Measurements from ENCODE around the gene AKT2.

Gene AKT2

DNA sequence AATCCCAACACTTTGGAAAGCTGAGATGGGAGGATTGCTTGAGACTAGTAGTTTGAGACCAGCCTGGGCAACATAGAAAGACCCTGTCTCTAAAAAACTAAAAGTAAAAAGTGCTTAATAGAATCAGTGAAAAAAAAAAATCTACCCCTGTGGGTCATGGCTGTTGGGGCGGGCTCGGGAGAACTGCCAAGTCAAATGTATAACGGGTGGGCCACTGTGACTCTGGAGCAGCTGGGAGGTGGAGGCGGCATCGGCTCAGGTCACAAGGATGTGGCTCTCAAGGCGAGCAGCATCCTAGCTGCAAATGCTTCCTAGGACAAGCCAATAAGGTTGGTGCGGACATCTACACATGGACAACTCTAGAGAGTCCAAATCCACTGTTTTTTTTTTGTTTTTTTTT, 32.2 kb upstream of the AKT2 start:
- Histone ChIP-seq H3K9ac (ENCODE audit: low read length) (no peak overlapping the region), H3K9me3 (ENCODE audit: control insufficient read depth, insufficient read depth, low read depth, low read length) (no peaks in the 10 kb centered on the region), H3K27me3 (ENCODE audit: control insufficient read depth, insufficient read depth, low read length) (no peaks in the 10 kb centered on the region), H3K4me3 (ENCODE audit: low read depth, low read length) (no peak overlapping the region), H3K4me1 (ENCODE audit: control insufficient read depth, insufficient read depth, low read length) (no peaks in the 10 kb centered on the region), H3K27ac (ENCODE audit: low read depth, low read length) (no peak overlapping the region), H3K36me3 (ENCODE audit: control insufficient read depth, insufficient read depth, low read length) (peaks cover 34% of the 10 kb centered on the region)

DNA sequence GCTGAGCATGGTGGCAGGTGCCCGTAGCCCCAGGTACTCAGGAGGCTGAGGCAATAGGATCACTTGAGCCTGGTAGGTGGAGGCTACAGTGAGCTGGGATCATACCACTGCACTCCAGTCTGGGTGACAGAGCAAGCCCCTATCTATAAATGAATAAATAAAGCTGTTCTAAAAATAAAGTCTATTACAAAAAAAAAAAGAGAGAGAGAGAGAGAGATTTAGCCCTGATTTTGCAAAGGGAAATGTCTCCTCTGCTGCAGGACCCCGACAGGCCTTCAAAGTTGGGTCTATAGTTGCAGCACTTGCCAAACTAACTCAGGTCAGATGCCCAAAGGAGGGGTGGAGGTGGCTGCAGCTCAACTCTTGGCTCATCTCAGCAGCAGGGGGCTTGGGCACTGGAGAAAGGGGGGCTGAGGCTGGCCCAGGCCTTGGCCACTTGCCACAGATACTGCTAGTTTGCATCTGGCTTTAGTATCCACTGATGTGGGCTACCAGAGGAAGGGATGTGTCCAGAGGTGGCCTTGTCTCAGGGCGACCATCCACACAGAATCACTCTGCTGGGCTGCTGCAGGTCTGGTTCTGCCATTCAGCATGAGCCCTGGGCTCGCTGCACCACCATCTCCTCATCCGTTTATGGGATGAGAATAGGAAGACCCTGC, 30.8 kb upstream of the AKT2 start:
- H3K9ac ChIP-seq (ENCODE audit: low read length): no peak overlapping the region
- no peaks in the 10 kb centered on the region for H3K4me1 ChIP-seq (ENCODE audit: control insufficient read depth, insufficient read depth, low read length)
- no peaks in the 10 kb centered on the region for H3K27me3 ChIP-seq (ENCODE audit: control insufficient read depth, insufficient read depth, low read length)
- peaks cover 20% of the 10 kb centered on the region for H3K36me3 ChIP-seq (ENCODE audit: control insufficient read depth, insufficient read depth, low read length)
- no peak overlapping the region for H3K4me3 ChIP-seq (ENCODE audit: low read depth, low read length)
- H3K9me3 ChIP-seq (ENCODE audit: control insufficient read depth, insufficient read depth, low read depth, low read length): no peaks in the 10 kb centered on the region
- H3K27ac ChIP-seq (ENCODE audit: low read depth, low read length): no peak overlapping the region

DNA sequence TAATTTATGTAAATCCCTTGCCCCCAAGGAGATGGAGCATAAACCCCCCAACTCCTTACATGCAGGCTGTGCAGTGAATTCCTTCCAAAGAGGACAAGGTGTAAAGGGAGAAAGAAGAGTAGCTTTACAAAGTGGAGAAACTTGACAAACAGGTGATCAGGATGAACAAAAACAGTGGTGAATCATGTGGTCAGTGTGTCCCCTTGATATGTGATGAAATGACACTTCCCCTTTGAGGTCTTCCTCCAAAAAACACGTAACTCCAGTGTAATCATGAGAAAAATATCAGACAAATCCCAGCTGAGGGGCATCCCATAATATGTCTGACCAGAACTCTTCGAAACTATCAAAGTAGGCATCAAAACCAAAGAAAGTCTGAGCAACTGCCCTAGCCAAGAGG, 29.5 kb upstream of the AKT2 start:
- Histone ChIP-seq H3K9me3 (ENCODE audit: control insufficient read depth, insufficient read depth, low read depth, low read length) (no peaks in the 10 kb centered on the region), H3K36me3 (ENCODE audit: control insufficient read depth, insufficient read depth, low read length) (peaks cover 10% of the 10 kb centered on the region), H3K9ac (ENCODE audit: low read length) (no peak overlapping the region), H3K27me3 (ENCODE audit: control insufficient read depth, insufficient read depth, low read length) (no peaks in the 10 kb centered on the region), H3K4me1 (ENCODE audit: control insufficient read depth, insufficient read depth, low read length) (no peaks in the 10 kb centered on the region), H3K27ac (ENCODE audit: low read depth, low read length) (no peak overlapping the region), H3K4me3 (ENCODE audit: low read depth, low read length) (no peak overlapping the region)

DNA sequence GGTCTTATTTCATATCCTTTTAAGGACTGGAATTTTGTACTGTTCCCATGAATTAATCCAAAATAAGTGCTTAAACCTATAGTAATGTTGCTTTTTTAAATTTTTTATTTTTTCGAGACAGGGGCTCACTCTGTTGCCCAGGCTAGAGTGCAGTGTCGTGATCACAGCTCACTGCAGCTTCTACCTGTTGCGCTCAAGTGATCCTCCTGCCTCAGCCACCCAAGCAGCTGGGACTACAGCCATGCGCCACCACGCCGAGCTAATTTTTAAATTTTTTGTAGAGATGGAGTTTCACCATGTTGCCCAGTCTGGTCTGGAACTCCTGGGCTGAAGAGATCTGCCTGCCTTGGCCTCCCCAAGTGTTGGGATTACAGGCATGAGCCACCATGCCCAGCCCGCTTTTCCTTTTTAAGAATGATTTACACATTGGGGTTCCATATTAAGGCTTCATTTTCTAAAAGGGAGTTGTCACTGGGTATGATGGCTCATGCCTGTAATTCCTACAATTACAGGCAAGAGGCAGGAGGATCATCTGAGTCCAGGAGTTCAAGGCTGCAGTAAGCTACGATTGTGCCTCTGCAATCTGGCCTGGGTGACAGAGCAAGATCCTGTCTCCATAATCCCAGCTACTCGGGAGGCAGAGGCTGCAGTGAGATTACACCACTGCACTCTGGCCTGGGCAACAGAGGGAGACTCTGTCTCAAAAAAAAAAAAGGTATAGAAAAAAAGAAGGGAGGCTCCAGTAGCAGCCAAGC, 28.3 kb upstream of the AKT2 start:
- no peak overlapping the region for H3K9ac ChIP-seq (ENCODE audit: low read length)
- H3K27ac ChIP-seq (ENCODE audit: low read depth, low read length): no peak overlapping the region
- no peaks in the 10 kb centered on the region for H3K9me3 ChIP-seq (ENCODE audit: control insufficient read depth, insufficient read depth, low read depth, low read length)
- H3K27me3 ChIP-seq (ENCODE audit: control insufficient read depth, insufficient read depth, low read length): no peaks in the 10 kb centered on the region
- peaks cover 10% of the 10 kb centered on the region for H3K36me3 ChIP-seq (ENCODE audit: control insufficient read depth, insufficient read depth, low read length)
- no peak overlapping the region for H3K4me3 ChIP-seq (ENCODE audit: low read depth, low read length)
- no peaks in the 10 kb centered on the region for H3K4me1 ChIP-seq (ENCODE audit: control insufficient read depth, insufficient read depth, low read length)

DNA sequence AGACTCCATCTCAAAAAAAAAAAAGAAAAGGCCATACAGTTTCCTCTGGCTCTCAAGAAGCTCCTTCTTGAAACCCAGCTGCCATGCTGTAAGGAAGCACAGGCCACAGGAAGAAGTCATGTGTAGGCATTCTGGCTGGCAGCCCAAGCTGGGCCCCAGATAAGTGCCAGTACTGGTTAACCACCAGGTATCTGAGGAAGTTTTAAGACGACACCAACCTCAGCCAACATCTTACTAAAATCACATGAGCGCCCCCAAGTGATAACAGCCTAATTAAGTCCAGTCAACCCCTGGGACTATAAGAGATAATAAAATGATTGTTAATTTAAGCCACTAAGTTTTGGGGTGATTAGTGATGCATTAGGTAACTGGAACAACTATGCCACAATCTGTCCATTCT, 27.4 kb upstream of the AKT2 start:
- no peaks in the 10 kb centered on the region for H3K27me3 ChIP-seq (ENCODE audit: control insufficient read depth, insufficient read depth, low read length)
- H3K36me3 ChIP-seq (ENCODE audit: control insufficient read depth, insufficient read depth, low read length): peaks cover 10% of the 10 kb centered on the region
- H3K4me3 ChIP-seq (ENCODE audit: low read depth, low read length): no peak overlapping the region
- no peaks in the 10 kb centered on the region for H3K9me3 ChIP-seq (ENCODE audit: control insufficient read depth, insufficient read depth, low read depth, low read length)
- H3K4me1 ChIP-seq (ENCODE audit: control insufficient read depth, insufficient read depth, low read length): no peaks in the 10 kb centered on the region
- H3K9ac ChIP-seq (ENCODE audit: low read length): no peak overlapping the region
- no peak overlapping the region for H3K27ac ChIP-seq (ENCODE audit: low read depth, low read length)

DNA sequence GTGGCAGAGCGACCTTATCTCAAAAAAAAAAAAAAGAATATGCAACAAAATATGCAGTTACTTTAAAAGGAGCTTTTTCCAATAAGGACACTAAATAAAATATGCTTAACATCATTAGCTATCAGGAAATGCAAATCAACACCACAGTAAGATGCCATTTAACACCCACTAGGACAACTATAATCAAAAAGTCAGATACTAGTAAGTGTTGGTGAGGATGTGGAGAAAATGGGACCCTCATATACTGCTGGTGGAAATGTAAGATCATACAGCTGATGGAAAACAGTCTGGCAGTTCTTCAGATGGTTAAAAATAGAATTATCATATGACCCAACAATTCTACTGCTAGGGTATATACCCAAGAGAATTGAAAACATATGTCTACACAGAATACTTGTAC, 24.5 kb upstream of the AKT2 start:
- no peaks in the 10 kb centered on the region for H3K27me3 ChIP-seq (ENCODE audit: control insufficient read depth, insufficient read depth, low read length)
- no peak overlapping the region for H3K4me3 ChIP-seq (ENCODE audit: low read depth, low read length)
- no peaks in the 10 kb centered on the region for H3K9me3 ChIP-seq (ENCODE audit: control insufficient read depth, insufficient read depth, low read depth, low read length)
- no peak overlapping the region for H3K27ac ChIP-seq (ENCODE audit: low read depth, low read length)
- H3K36me3 ChIP-seq (ENCODE audit: control insufficient read depth, insufficient read depth, low read length): no peaks in the 10 kb centered on the region
- H3K9ac ChIP-seq (ENCODE audit: low read length): no peak overlapping the region
- H3K4me1 ChIP-seq (ENCODE audit: control insufficient read depth, insufficient read depth, low read length): no peaks in the 10 kb centered on the region

DNA sequence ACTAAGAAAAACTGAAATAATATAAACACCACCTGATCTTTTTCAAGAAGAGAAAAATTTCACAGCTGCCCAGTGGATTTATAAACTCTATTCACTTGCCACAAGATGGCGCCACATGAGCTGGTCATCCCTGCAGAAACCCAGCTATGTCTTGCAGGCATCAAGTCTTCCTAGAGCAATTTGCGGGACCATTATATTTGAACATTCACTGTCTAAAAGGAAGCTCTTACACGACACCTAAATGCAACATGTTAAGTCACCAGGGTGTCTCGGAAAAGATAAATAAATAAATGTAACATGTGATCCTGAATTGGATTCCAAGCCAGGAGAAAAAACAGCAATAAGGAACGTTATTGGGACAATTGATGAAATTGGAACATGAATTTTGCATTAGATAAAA, 20.3 kb upstream of the AKT2 start:
- H3K27me3 ChIP-seq (ENCODE audit: control insufficient read depth, insufficient read depth, low read length): no peaks in the 10 kb centered on the region
- H3K9me3 ChIP-seq (ENCODE audit: control insufficient read depth, insufficient read depth, low read depth, low read length): no peaks in the 10 kb centered on the region
- H3K4me3 ChIP-seq (ENCODE audit: low read depth, low read length): no peak overlapping the region
- no peak overlapping the region for H3K27ac ChIP-seq (ENCODE audit: low read depth, low read length)
- peaks cover 5% of the 10 kb centered on the region; the same call in 1 of the 2 replicates for H3K4me1 ChIP-seq (ENCODE audit: control insufficient read depth, insufficient read depth, low read length)
- no peaks in the 10 kb centered on the region for H3K36me3 ChIP-seq (ENCODE audit: control insufficient read depth, insufficient read depth, low read length)
- no peak overlapping the region for H3K9ac ChIP-seq (ENCODE audit: low read length)

DNA sequence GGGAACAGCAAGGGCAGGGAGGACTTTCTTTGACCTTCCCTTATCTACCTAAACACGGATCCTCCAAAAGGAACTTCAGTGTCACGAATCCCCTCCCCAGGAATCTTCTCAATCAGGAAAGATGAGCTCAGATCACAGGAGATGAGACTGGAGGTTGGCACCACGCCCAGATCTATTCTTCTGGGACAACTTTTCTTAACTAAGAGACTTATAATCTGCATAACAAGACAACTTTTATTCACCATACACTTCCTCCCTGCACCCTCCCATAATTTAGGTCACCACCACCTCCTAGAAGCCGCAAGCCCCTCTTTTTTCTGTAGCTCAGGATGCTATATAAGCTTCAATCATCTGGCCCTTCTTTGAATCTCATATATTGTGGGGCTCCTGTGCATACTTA, 19.2 kb upstream of the AKT2 start:
- no peaks in the 10 kb centered on the region for H3K9me3 ChIP-seq (ENCODE audit: control insufficient read depth, insufficient read depth, low read depth, low read length)
- H3K4me3 ChIP-seq (ENCODE audit: low read depth, low read length): no peak overlapping the region
- H3K9ac ChIP-seq (ENCODE audit: low read length): no peak overlapping the region
- H3K27ac ChIP-seq (ENCODE audit: low read depth, low read length): no peak overlapping the region
- H3K27me3 ChIP-seq (ENCODE audit: control insufficient read depth, insufficient read depth, low read length): no peaks in the 10 kb centered on the region
- H3K4me1 ChIP-seq (ENCODE audit: control insufficient read depth, insufficient read depth, low read length): peaks cover 5% of the 10 kb centered on the region; the same call in 1 of the 2 replicates
- no peaks in the 10 kb centered on the region for H3K36me3 ChIP-seq (ENCODE audit: control insufficient read depth, insufficient read depth, low read length)

DNA sequence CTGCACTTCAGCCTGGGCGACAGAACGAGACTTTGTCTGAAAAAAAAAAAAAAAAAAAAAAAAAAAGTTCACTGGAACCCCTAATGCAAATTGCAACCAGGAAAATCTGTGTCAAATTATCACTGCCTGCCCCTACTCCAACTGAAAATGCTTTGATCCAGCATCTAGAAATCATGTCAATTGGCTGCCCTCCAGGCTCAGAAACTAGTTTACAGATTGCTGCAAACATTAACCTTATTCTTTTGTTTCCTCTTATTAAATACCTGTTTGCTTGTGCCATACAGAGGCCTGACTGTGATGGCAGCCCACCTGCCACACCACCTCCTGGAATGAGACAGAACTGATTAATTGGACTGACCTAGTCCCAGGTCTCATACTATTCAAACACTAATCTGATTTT, 18.6 kb upstream of the AKT2 start:
- Histone ChIP-seq H3K4me1 (ENCODE audit: control insufficient read depth, insufficient read depth, low read length) (peaks cover 5% of the 10 kb centered on the region; the same call in 1 of the 2 replicates), H3K36me3 (ENCODE audit: control insufficient read depth, insufficient read depth, low read length) (no peaks in the 10 kb centered on the region), H3K9ac (ENCODE audit: low read length) (no peak overlapping the region), H3K27me3 (ENCODE audit: control insufficient read depth, insufficient read depth, low read length) (no peaks in the 10 kb centered on the region), H3K27ac (ENCODE audit: low read depth, low read length) (no peak overlapping the region), H3K9me3 (ENCODE audit: control insufficient read depth, insufficient read depth, low read depth, low read length) (no peaks in the 10 kb centered on the region), H3K4me3 (ENCODE audit: low read depth, low read length) (no peak overlapping the region)

DNA sequence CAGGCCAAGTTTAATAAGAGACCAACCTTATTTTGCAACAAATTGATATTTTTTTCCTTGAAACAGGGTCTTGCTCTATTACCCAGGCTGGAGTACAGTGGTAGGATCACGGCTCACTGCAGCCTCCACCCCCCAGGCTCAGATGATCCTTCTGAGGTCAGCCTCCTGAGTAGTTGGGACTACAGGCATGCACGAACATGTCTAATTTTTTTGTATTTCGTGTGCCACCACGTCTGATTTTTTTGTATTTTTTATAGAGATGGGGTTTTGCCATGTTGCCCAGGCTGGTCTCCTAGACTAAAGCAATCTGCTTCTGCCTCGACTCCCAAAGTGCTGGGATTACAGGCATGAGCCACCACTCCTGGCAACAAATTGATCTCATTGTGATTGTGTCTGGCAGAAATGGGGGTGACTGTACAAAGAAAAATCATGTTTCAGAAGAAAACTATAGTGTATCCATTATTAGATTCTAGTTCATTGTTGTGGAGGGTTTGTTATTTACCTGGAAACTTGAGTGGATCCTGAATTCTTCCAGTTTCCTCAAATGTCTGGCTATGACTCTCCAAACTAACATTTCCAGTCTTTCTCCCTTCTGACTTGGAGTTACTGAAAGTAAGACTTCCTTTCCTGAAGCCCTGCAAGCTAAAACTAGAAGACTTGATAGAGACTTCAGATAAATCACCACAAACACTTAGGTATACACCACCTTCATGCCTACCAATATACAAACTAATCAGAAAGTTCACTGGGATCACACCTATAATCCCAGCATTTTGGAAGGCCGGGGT, 17.3 kb upstream of the AKT2 start:
- H3K4me1 ChIP-seq (ENCODE audit: control insufficient read depth, insufficient read depth, low read length): peaks cover 5% of the 10 kb centered on the region; the same call in 1 of the 2 replicates
- H3K27me3 ChIP-seq (ENCODE audit: control insufficient read depth, insufficient read depth, low read length): no peaks in the 10 kb centered on the region
- H3K4me3 ChIP-seq (ENCODE audit: low read depth, low read length): no peak overlapping the region
- H3K27ac ChIP-seq (ENCODE audit: low read depth, low read length): no peak overlapping the region
- H3K9ac ChIP-seq (ENCODE audit: low read length): no peak overlapping the region
- H3K9me3 ChIP-seq (ENCODE audit: control insufficient read depth, insufficient read depth, low read depth, low read length): no peaks in the 10 kb centered on the region
- no peaks in the 10 kb centered on the region for H3K36me3 ChIP-seq (ENCODE audit: control insufficient read depth, insufficient read depth, low read length)

DNA sequence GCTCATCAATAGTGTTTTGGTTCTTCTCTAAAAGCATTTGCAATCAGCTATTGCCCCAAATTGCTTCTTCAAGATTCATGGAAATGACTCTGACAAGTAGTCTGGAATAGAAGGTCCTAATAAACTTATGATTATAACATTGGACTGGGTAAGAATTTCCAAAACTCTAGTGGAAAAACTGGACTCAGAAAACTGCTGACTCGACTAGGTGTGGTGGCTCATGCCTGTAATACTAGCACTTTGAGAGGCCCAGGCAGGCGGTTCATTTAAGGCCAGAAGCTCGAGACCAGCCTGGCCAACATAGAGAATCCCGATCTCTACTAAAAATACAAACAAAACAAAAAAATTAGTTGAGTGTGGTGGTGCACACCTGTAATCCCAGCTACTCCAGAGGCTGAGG, 15.5 kb upstream of the AKT2 start:
- H3K4me1 ChIP-seq (ENCODE audit: control insufficient read depth, insufficient read depth, low read length): peaks cover 5% of the 10 kb centered on the region; the same call in 1 of the 2 replicates

More for the DNA sequence above, 15.5 kb upstream of the AKT2 start:
- Histone ChIP-seq H3K9me3 (ENCODE audit: control insufficient read depth, insufficient read depth, low read depth, low read length) (no peaks in the 10 kb centered on the region), H3K9ac (ENCODE audit: low read length) (no peak overlapping the region), H3K27ac (ENCODE audit: low read depth, low read length) (no peak overlapping the region), H3K4me3 (ENCODE audit: low read depth, low read length) (no peak overlapping the region), H3K36me3 (ENCODE audit: control insufficient read depth, insufficient read depth, low read length) (no peaks in the 10 kb centered on the region), H3K27me3 (ENCODE audit: control insufficient read depth, insufficient read depth, low read length) (no peaks in the 10 kb centered on the region)

All from HUES6 (cell line).